GM23248 (cell line): ENCODE data around the gene KCNG4. TPM values are rescaled to one million over a fixed set of nuclear protein-coding genes. Genes with fewer than 3 reads are reported as not detected.

Source experiments
- DNase-seq: peaks from one replicate; pipeline ENCODE4 v3.0.0-alpha.2; 2015
- H2AFZ ChIP-seq: fragments of 200-600 bp; sonication (generic); 2 replicates; pipeline ENCODE4 v1.6.1; 2016; ENCODE audit warnings: antibody characterized with exemption
- H3F3A ChIP-seq: fragments of 200-600 bp; sonication (generic); 2 replicates; pipeline ENCODE4 v1.6.1; 2016; ENCODE audit warnings: mild to moderate bottlenecking, antibody characterized with exemption, mixed run types; ENCODE audit not compliant: insufficient read depth
- H3K27ac ChIP-seq: fragments of 200-600 bp; sonication (generic); 2 replicates; pipeline ENCODE4 v1.5.1; 2016; ENCODE audit warnings: mild to moderate bottlenecking
- H3K27me3 ChIP-seq: fragments of 200-600 bp; sonication (generic); replicated peaks from 2 replicates; pipeline ENCODE4 v1.6.1; 2016; ENCODE audit warnings: mild to moderate bottlenecking; ENCODE audit not compliant: insufficient read depth
- H3K36me3 ChIP-seq: fragments of 200-600 bp; sonication (generic); 2 replicates; pipeline ENCODE4 v1.6.1; 2016; ENCODE audit warnings: low read depth, mild to moderate bottlenecking
- H3K4me1 ChIP-seq: fragments of 200-600 bp; sonication (generic); 2 replicates; pipeline ENCODE4 v1.6.1; 2016; ENCODE audit warnings: mild to moderate bottlenecking; ENCODE audit not compliant: insufficient read depth
- H3K4me2 ChIP-seq: fragments of 200-600 bp; sonication (generic); one replicate; pipeline ENCODE4 v1.6.1; 2016; ENCODE audit warnings: mild to moderate bottlenecking; ENCODE audit not compliant: unreplicated experiment
- H3K4me3 ChIP-seq: fragments of 200-600 bp; sonication (generic); 2 replicates; pipeline ENCODE4 v1.5.1; 2016; ENCODE audit warnings: mild to moderate bottlenecking
- H3K79me2 ChIP-seq: fragments of 200-600 bp; sonication (generic); 2 replicates; pipeline ENCODE4 v1.6.1; 2016; ENCODE audit warnings: mild to moderate bottlenecking; ENCODE audit not compliant: insufficient read depth
- H3K9ac ChIP-seq: fragments of 200-600 bp; sonication (generic); 2 replicates; pipeline ENCODE4 v1.6.1; 2016; ENCODE audit warnings: mild to moderate bottlenecking
- H3K9me2 ChIP-seq: fragments of 200-600 bp; sonication (generic); 2 replicates; pipeline ENCODE4 v1.6.1; 2016; ENCODE audit warnings: mixed run types, mild to moderate bottlenecking, moderate library complexity; ENCODE audit not compliant: insufficient read depth
- H3K9me3 ChIP-seq: fragments of 200-600 bp; sonication (generic); one replicate; pipeline ENCODE4 v1.6.1; 2017; ENCODE audit warnings: low read depth
- H4K20me1 ChIP-seq: fragments of 200-600 bp; sonication (generic); 2 replicates; pipeline ENCODE4 v1.6.0; 2016; ENCODE audit not compliant: insufficient read depth
- EZH2 ChIP-seq: fragments of 200-600 bp; sonication (generic); IDR thresholded peaks from 2 replicates; pipeline ENCODE4 v1.6.1; 2018; ENCODE audit warnings: antibody characterized with exemption, mild to moderate bottlenecking; ENCODE audit not compliant: insufficient read depth, poor library complexity, severe bottlenecking
- EZH2phosphoT487 ChIP-seq: fragments of 200-600 bp; sonication (generic); IDR thresholded peaks from 2 replicates; pipeline ENCODE4 v1.6.1; 2018; ENCODE audit warnings: antibody characterized with exemption, moderate library complexity, mild to moderate bottlenecking, low read depth; ENCODE audit not compliant: insufficient read depth
- WGBS, 2 experiments: methylation state at CpG; one replicate each; pipeline ENCODE4 v1.1.6; 2015 to 2017; ENCODE audit warnings: low lambda C conversion rate in 2 of 2, low coverage in 1 of 2; ENCODE audit errors: missing lambda C conversion rate in 2 of 2; 5-methylcytosine and 5-hydroxymethylcytosine counted together
- in situ Hi-C: fragments of 300-500 bp; cut with MboI; formaldehyde crosslinking; loops from 2 replicates; pipeline ENCODE4 v1.15.0; 2020
- polyA plus RNA-seq: library from polyadenylated mRNA; unstranded; fragments of >200 nt; fragmentation: Nextera tagmentation; extraction: Ambion mirVana; gene quantifications from 2 replicates; pipeline ENCODE4 v1.2.1, GENCODE V29; 2016
- total RNA-seq: library from RNA; depleted of rRNA; stranded (reverse); fragments of >200 nt; shearing (Covaris generic); gene quantifications from 2 replicates; pipeline ENCODE4 v1.2.3, GENCODE V29; 2014

The KCNG4 gene
- total and polyA plus RNA-seq, 2 experiments from 2014 or later = not detected

- no peak overlapping the region for H3K27ac ChIP-seq
- 42 to 57% methylated on average over 2 of the region's 2 CpGs for WGBS, 2 experiments
- no peak overlapping the region for H2AFZ ChIP-seq
- in situ Hi-C loops = no loop called here
- TF ChIP-seq EZH2phosphoT487 (no peak), EZH2 (no peak)
- no peaks in the 10 kb centered on the region for H3F3A ChIP-seq
- H3K36me3 ChIP-seq = no peaks in the 10 kb centered on the region
- peaks cover 30% of the 10 kb centered on the region for H3K27me3 ChIP-seq
- peaks cover 6% of the 10 kb centered on the region; the same call in 1 of the 2 replicates for H3K4me1 ChIP-seq
- no peak overlapping the region for H3K4me3 ChIP-seq
- H3K79me2 ChIP-seq = no peaks in the 10 kb centered on the region
- H3K9me3 ChIP-seq = no peaks in the 10 kb centered on the region
- DNase-seq = no peak
- no peak overlapping the region for H3K4me2 ChIP-seq
- no peaks in the 10 kb centered on the region for H4K20me1 ChIP-seq
- H3K9ac ChIP-seq = no peak overlapping the region
- H3K9me2 ChIP-seq = no peaks in the 10 kb centered on the region
Observed at GRCh38 chr16:84244728-84245127, 4.9 kb upstream of the KCNG4 start.

GRCh38 chr16:84243732-84244131 is 3.9 kb upstream of the KCNG4 start:
- WGBS, 2 experiments = 26 to 31% methylated on average over 1 of the region's 1 CpG
- Histone ChIP-seq H3K27ac (no peak overlapping the region), H3K27me3 (peaks cover 32% of the 10 kb centered on the region), H4K20me1 (no peaks in the 10 kb centered on the region), H3F3A (no peaks in the 10 kb centered on the region), H2AFZ (no peak overlapping the region), H3K9me2 (no peaks in the 10 kb centered on the region), H3K4me1 (peaks cover 6% of the 10 kb centered on the region; the same call in 1 of the 2 replicates), H3K9ac (no peak overlapping the region), H3K79me2 (no peaks in the 10 kb centered on the region), H3K4me3 (no peak overlapping the region), H3K4me2 (no peak overlapping the region), H3K9me3 (no peaks in the 10 kb centered on the region), H3K36me3 (no peaks in the 10 kb centered on the region)
- in situ Hi-C loops = no loop called here
- DNase-seq = no peak
- no peak for TF ChIP-seq EZH2phosphoT487
- no peak for TF ChIP-seq EZH2

- no peak for DNase-seq
- in situ Hi-C loops = no loop called here
- no peak overlapping the region for H3K27ac ChIP-seq
- no peak for TF ChIP-seq EZH2
- TF ChIP-seq EZH2phosphoT487 = no peak
- no peaks in the 10 kb centered on the region for H3K36me3 ChIP-seq
- H3K4me2 ChIP-seq = no peak overlapping the region
- no peaks in the 10 kb centered on the region for H3F3A ChIP-seq
- H3K9me2 ChIP-seq = no peaks in the 10 kb centered on the region
- H3K4me1 ChIP-seq = peaks cover 6% of the 10 kb centered on the region; the same call in 1 of the 2 replicates
- H2AFZ ChIP-seq = no peak overlapping the region
- no peaks in the 10 kb centered on the region for H4K20me1 ChIP-seq
- H3K4me3 ChIP-seq = no peak overlapping the region
- H3K9me3 ChIP-seq = no peaks in the 10 kb centered on the region
- H3K9ac ChIP-seq = no peak overlapping the region
- H3K27me3 ChIP-seq = peaks cover 35% of the 10 kb centered on the region
- 36 to 37% methylated on average over 9 of the region's 9 CpGs for WGBS, 2 experiments
- H3K79me2 ChIP-seq = no peaks in the 10 kb centered on the region
Observed at GRCh38 chr16:84242839-84243238, 3.0 kb upstream of the KCNG4 start.

GRCh38 chr16:84241778-84242177 is 2.0 kb upstream of the KCNG4 start:
- no peak for TF ChIP-seq EZH2
- no peak for TF ChIP-seq EZH2phosphoT487
- no peak overlapping the region for H3K27ac ChIP-seq
- no peaks in the 10 kb centered on the region for H3F3A ChIP-seq
- H3K9me2 ChIP-seq = no peaks in the 10 kb centered on the region
- H4K20me1 ChIP-seq = no peaks in the 10 kb centered on the region
- 11 to 15% methylated on average over 1 of the region's 1 CpG for WGBS, 2 experiments
- no peak overlapping the region for H3K9ac ChIP-seq
- peaks cover 38% of the 10 kb centered on the region for H3K27me3 ChIP-seq
- no peaks in the 10 kb centered on the region for H3K36me3 ChIP-seq
- H3K4me1 ChIP-seq = no peaks in the 10 kb centered on the region
- no peak overlapping the region for H2AFZ ChIP-seq
- in situ Hi-C loops = no loop called here
- no peaks in the 10 kb centered on the region for H3K79me2 ChIP-seq
- H3K9me3 ChIP-seq = no peaks in the 10 kb centered on the region
- no peak for DNase-seq
- no peak overlapping the region for H3K4me2 ChIP-seq
- no peak overlapping the region for H3K4me3 ChIP-seq

DNA sequence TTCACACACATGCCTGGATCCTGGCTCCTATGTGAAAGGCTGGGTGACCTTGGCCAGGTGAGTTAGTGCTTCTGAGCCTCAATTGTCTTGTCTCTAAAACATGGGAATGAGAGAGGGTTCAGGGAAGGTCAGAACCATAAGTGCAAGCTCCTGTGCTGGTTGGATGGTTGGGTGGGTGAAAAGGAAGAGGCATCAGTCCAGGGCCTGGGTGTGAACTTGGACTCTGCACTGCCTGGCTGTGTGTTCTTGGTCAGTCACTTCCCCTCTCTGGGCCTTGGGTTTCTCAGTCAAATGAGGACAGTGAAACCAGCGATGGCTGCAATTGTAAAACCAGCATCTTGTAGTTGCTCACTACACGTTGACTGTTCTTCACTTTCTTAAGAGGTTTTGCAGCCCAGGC is 643 bp upstream of the KCNG4 start:
- Histone ChIP-seq H3K27me3 (peaks cover 33% of the 10 kb centered on the region), H3K4me3 (no peak overlapping the region), H3K9me2 (no peaks in the 10 kb centered on the region), H3F3A (no peaks in the 10 kb centered on the region), H3K4me2 (no peak overlapping the region), H3K9me3 (no peaks in the 10 kb centered on the region), H2AFZ (no peak overlapping the region), H3K9ac (no peak overlapping the region), H3K36me3 (no peaks in the 10 kb centered on the region), H3K79me2 (no peaks in the 10 kb centered on the region), H3K4me1 (no peaks in the 10 kb centered on the region), H3K27ac (no peak overlapping the region), H4K20me1 (no peaks in the 10 kb centered on the region)
- TF ChIP-seq EZH2phosphoT487 = no peak
- TF ChIP-seq EZH2 = no peak
- no peak for DNase-seq
- in situ Hi-C loops = no loop called here
- 69% methylated on average over 2 of the region's 2 CpGs for WGBS, 2 experiments
